GM18498 (cell line): ENCODE results near the gene PIK3CD.

ENCODE experiments used
- ATAC-seq: cut with Tn5 transposase; IDR thresholded peaks from one replicate; pipeline ENCODE4 v1.9.1; 2021; ENCODE audit warnings: mild to moderate bottlenecking, moderate library complexity; ENCODE audit not compliant: unreplicated experiment

The PIK3CD gene

DNA sequence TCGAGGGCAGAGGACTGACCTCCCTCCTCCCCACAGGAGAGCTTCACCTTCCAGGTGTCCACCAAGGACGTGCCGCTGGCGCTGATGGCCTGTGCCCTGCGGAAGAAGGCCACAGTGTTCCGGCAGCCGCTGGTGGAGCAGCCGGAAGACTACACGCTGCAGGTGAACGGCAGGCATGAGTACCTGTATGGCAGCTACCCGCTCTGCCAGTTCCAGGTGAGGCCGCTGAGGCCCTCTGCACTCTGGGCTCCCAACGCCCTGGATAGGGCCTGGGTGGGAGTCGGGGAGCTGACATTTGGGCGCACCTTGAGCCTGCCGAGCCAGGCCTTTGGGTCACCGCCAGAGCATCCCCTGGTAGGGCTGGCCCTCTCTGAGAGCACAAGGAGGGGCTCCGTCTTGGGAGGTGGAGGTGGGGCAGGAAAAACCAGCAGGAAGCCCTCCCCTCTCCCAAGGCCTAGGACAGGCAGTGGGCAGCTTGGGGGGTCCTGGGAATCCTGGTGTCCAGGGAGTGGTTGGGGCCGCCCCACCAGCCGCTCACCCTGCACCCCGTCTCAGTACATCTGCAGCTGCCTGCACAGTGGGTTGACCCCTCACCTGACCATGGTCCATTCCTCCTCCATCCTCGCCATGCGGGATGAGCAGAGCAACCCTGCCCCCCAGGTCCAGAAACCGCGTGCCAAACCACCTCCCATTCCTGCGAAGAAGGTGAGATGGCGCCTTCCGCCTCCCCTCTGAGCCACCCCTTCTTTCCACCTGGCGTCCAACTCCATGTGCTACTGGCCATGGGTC, 65.1 kb downstream of the PIK3CD start:
- ATAC-seq, result no peak

DNA sequence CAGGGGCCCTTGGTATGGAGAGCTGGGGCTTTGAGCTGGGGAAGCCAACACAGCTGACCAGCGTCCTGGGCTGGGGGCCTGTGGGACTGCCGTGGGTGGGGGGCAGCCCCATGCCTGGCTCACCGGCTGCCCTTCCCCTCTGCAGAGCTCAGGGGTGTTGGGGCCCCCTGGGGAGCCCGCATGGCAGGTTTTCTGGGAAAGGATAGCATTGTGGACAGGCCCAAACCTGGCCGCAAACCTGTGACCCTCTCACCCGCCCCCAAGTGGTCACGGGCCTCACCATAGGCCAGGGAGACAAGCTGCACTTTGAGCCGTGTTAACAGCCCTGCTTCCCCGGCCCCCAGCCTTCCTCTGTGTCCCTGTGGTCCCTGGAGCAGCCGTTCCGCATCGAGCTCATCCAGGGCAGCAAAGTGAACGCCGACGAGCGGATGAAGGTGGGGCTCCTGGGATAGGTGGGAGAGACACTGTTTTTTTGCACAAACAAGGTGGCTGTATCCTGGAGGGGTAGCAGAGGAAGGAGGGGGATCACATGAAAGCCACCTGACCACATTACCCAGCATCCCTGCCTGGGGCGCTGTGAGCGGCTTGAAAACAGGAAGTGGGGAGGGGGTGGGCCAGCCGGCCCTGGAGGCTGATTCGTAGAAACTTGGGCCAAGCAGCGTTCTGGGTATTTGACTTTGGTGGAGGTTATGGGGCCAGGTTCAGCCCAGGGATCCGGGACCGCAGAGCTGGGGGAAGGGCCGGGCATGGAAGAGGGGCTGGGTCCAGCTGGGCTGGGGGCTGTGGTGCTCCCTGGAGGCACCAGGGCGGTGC, 65.9 kb downstream of the PIK3CD start:
- peak; percentile 67 for ATAC-seq

DNA sequence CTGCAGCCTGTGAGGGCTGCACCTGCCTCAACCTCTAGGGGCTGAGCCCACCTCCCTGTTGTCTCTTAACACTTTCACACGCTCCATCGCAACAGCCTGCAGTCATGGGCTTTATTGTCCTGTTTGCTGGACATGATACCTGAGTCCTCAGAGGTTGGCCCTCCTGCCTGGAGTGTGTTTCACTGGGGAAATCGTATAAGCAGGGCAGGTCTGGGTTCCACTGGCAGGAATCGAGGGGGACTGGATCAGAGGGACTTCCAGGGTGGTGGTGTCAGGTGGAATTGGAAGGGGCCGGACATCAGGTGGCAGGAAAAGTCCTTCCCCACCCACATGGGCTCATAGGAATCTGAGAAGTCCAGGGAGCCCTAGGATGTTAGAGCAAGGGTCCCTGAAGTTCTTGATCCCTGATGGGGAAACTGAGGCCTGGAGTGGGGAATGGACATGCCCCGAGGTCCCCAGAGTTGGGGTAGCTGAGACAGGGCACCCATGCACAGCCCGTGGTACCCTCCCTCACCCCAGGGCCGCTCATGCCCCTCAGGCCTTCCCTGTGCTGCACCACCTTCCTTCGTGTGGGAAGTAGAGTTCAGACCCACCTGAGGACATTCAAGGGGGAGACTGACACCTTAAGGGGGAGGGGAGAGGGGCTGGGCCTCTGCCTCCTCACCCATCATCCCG, 66.6 kb downstream of the PIK3CD start:
- no peak for ATAC-seq

DNA sequence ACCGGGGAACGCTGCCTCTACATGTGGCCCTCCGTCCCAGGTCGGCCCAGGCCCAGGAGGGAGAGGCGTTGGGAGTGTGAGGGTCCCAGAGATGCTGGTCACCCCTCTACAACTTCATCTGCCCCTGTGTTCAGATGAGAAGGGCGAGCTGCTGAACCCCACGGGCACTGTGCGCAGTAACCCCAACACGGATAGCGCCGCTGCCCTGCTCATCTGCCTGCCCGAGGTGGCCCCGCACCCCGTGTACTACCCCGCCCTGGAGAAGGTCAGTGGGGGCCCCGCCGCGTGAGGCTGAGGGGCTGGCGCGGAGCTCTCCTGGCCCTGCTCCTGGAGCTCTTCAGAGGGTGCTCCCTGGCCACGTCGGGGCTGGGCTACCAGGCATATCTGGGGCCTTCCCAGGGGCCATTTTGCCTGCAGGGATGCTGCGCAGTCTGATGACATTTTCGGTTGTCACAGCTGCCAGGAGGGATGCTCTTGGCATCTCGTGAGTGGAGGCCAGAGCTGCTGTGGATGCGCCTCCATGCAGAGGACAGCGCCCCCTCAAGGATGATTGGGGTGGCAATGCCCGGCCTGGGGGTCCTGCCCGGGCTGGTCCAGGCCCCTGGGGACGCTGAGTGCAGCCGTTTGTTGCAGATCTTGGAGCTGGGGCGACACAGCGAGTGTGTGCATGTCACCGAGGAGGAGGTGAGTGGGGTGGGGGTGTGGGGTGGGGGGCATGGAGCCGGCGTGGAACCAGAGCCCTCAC, 68.6 kb downstream of the PIK3CD start:
- ATAC-seq, result no peak

DNA sequence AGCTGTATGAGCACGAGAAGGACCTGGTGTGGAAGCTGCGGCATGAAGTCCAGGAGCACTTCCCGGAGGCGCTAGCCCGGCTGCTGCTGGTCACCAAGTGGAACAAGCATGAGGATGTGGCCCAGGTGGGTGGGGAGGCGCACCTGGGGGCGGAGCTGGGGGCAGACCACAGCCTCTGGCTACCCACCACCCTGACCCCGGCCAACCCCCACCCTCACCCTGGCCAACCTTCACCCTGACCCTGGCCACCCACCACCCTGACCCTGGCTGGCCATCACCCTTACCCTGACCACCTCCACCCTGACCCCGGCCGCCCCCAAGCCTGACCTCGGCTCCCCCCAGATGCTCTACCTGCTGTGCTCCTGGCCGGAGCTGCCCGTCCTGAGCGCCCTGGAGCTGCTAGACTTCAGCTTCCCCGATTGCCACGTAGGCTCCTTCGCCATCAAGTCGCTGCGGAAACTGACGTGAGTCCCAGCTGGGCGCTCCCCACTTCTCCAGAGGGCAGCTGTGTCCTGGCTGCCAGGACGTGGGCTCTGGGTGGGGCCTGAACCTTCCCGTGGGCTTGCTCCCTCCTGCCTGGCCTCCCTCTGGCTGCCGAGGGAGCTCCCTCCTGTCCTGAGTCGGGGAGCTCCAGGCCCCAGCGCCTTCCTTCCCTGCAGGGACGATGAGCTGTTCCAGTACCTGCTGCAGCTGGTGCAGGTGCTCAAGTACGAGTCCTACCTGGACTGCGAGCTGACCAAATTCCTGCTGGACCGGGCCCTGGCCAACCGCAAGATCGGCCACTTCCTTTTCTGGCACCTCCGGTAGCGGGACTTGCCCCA, 69.5 kb downstream of the PIK3CD start:
- no peak for ATAC-seq

DNA sequence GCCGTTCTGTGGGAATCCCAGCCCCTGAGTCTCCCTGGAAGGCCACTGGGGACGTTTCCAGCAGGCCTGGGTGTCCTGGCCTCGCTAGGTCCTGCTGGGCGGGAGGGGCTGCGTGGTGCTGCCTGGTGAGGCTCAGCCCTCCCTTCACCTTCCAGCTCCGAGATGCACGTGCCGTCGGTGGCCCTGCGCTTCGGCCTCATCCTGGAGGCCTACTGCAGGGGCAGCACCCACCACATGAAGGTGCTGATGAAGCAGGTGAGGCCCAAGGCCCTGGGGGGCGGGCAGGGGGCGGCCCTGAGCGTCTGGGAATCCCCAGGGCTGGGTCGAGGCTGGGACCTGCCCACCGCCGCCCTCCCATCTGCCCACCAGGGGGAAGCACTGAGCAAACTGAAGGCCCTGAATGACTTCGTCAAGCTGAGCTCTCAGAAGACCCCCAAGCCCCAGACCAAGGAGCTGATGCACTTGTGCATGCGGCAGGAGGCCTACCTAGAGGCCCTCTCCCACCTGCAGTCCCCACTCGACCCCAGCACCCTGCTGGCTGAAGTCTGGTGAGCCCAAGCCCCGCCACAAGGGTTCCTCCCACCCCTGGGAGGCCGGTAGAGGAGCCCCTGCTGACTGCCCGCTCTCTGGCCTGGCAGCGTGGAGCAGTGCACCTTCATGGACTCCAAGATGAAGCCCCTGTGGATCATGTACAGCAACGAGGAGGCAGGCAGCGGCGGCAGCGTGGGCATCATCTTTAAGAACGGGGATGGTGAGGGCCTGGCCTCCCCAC, 70.3 kb downstream of the PIK3CD start:
- ATAC-seq, result no peak

DNA sequence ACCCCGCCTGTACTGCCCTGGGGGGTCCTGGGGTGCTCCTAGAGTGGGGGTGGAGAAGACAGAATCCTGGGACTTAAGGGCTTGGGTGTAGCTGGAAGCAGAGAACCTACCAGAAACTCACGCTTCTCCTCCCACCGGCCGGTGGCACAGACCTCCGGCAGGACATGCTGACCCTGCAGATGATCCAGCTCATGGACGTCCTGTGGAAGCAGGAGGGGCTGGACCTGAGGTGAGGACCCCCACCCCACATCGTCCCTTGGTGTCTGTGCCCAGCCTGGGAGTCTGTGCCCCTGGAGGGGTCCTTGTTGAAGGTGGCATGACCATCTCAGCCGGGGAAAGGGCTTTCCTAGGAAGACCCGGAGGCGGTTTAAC, 70.8 kb downstream of the PIK3CD start:
- ATAC-seq, result no peak

DNA sequence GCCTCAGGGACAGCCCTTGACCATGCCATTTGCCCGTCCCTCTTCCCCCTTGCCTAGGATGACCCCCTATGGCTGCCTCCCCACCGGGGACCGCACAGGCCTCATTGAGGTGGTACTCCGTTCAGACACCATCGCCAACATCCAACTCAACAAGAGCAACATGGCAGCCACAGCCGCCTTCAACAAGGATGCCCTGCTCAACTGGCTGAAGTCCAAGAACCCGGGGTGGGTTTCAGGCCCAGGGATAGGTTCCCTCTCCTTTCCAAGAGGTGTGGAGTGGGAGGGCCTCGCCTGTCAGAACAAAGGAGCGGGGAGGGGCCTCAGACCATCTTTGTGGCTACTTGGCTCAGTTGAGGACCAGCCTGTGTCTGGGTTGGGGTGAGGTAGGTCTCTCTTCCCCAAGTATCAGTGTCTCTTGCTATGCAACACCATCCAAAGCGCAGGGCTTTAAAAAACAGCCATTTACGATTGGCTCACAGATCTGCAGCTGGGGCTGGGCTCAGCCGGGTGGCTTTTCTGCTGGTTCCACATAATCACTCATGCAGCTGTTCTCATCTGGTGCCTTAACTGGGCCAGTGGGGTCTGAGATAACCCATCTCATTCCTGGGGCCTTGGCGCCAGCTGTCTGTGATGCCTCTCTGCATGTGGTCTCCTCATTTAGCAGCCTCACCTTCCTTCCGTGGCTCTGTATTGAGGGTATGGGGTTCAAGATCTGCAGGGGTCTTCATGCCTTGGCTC, 71.7 kb downstream of the PIK3CD start:
- ATAC-seq, result no peak

DNA sequence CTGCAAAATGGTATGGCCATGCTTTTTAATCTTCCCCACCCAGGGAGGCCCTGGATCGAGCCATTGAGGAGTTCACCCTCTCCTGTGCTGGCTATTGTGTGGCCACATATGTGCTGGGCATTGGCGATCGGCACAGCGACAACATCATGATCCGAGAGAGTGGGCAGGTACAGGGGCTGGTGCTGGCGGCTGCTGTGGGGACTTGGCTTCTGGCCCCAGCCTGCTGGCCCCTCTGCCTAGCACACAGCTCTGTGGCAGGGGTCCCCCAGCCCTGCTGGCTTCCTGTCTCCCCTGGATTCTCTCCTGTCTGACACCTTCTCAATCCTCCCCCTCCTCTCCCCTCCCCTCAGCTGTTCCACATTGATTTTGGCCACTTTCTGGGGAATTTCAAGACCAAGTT, 72.4 kb downstream of the PIK3CD start:
- ATAC-seq, result no peak

DNA sequence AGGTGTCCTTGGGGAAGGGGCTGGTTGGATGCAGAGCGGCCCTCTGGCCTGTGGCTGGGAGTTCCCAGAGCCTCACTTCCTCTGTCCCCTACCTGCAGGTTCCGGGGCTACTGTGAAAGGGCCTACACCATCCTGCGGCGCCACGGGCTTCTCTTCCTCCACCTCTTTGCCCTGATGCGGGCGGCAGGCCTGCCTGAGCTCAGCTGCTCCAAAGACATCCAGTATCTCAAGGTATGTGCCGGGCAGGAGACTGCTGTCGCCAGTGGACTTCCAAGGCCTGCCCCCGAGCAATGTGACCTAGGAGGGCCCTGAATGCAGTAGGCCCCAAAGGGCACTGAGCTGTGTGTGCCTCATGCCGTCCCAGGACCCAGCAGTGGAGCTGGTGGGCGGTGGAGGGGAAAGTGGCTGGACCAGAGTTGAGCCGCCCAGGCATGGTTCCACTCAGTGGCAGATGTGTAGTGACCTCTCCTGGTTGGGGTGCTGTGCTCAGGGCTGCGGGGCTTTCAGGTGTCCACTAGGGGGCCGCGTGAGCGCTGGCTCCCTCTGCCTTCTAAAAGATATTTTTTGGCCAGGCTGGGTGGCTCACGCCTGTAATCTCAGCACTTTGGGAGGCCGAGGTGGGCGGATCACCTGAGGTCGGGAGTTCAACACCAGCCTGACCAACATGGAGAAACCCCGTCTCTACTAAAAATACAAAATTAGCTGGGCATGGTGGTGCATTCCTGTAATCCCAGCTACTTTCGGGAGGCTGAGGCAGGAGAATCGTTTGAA, 73.4 kb downstream of the PIK3CD start:
- ATAC-seq, result no peak

DNA sequence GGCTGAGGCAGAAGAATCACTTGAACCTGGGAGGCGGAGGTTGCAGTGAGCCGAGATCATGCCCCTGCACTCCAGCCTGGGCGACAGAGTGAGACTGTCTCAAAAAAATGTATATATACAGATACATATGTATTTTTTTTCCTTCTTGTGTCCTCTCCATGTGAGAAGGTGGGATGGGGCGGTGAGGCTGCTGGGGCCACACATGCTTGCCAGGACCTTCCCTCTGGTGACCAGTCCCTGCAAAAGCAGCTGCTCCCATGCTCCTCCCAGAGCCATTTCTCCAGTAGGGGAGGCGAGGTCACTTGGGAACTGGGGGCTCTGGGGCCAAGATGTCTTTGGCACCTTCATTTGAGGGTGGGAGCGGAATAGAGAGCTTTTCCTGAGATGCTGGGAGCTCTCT, 74.9 kb downstream of the PIK3CD start:
- ATAC-seq, result no peak

DNA sequence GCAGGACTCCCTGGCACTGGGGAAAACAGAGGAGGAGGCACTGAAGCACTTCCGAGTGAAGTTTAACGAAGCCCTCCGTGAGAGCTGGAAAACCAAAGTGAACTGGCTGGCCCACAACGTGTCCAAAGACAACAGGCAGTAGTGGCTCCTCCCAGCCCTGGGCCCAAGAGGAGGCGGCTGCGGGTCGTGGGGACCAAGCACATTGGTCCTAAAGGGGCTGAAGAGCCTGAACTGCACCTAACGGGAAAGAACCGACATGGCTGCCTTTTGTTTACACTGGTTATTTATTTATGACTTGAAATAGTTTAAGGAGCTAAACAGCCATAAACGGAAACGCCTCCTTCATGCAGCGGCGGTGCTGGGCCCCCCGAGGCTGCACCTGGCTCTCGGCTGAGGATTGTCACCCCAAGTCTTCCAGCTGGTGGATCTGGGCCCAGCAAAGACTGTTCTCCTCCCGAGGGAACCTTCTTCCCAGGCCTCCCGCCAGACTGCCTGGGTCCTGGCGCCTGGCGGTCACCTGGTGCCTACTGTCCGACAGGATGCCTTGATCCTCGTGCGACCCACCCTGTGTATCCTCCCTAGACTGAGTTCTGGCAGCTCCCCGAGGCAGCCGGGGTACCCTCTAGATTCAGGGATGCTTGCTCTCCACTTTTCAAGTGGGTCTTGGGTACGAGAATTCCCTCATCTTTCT, 75.5 kb downstream of the PIK3CD start:
- ATAC-seq, result no peak

DNA sequence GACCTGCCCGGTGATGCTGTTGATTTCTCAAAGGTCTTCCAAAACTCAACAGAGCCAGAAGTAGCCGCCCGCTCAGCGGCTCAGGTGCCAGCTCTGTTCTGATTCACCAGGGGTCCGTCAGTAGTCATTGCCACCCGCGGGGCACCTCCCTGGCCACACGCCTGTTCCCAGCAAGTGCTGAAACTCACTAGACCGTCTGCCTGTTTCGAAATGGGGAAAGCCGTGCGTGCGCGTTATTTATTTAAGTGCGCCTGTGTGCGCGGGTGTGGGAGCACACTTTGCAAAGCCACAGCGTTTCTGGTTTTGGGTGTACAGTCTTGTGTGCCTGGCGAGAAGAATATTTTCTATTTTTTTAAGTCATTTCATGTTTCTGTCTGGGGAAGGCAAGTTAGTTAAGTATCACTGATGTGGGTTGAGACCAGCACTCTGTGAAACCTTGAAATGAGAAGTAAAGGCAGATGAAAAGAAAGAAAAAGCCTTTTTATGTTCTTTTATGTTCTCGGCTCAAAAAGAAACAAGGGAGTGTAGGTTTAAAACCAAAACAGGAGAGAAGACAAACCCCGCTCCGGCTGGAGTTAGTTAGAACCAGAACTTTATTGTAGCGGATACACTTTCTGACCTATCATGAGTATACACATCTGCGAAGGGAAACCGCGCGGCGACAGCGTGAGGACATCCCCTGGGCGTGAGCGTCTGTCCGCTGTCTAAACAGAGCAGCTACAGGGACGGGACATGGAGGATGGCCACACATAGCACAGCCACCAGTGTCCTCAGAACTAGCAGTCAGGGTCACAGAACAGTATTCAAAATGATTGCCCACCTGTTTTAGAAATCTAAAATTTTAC, 77.1 kb downstream of the PIK3CD start:
- no peak for ATAC-seq

DNA sequence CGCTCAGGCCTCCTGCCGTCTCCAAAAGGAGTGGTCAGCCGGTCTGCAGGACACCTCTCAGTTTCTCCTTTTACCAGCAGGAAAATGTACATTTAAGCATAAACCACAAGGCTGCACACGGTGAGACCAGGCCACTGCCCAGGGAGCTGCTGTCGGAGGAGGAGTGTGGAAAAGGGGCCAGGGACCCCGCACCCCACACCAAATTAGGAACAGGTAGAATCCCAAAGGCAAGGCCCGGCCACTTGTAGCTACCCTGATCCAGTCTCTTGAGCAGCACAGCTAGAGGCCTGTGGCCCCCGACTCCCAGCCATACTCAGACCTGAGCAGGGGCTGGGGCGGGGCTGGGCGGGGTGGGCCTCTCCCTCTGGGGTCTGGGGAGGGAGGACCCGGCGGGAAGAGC, 78.0 kb downstream of the PIK3CD start:
- no peak for ATAC-seq

DNA sequence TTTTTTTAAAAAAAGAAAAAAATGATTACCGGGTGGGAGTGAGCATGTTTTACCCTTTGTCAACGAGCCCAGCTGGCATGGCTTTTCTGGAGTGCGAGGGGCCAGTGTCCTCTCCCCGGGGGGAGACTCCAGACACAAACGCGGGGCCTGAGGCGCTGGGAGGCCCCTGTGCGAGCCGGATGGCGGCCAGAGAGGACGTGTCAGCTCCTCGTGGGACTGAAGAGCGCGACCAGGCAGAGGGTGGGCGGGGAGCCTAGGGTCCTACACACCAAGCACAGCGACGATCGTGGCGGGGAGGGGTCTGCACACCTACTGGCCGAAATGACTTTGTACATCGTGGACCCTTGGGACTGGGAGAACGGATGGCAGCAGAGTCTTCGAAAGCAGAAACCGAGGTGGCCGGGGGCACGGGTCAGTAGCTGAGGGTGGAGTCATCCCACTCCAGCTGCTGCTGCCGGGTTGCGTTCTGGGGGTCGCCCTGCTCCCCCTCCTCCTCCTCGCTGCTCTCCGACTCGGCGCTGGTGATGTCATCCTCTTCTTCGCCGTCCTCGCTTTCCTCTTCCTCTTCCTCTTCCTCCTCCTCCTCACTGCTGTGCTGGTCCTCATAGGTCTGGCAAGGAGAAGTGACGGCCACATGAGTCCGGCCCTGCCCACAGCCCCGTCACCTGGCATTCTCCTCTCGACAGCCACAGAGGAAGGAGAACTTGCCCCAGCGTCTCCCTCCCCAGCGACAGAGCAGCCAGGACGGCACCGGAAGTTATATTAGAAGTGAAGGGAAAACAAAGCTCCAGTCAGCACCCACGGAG, 78.8 kb downstream of the PIK3CD start:
- ATAC-seq, result no peak

DNA sequence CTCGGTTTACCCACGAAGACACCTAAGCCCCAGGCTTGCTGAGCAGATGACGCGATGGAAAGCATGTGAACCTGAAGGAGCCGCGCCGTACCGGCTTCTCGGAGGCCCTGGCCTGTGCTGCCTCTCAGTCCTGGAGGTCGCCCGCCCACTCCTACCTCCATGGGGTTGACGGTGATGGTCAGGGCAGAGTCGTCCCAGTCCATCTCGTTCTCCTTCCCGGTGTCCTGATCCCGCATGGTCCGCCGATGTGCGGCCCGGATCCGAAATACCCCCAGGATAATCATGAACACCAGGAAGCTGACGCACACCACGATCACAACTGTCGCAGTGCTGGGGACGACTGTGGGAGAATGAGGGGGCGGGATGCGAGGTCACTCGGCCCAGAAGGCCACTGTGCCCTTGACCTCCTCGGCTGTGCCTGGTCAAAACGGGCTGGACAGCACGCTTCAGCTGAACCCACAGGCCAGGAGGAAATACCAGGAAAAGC, 79.6 kb downstream of the PIK3CD start:
- ATAC-seq, result no peak
